ENCODE measurements around the gene ZNF282. TPM values are rescaled to one million over a fixed set of nuclear protein-coding genes. Genes with fewer than 3 reads are reported as not detected.
A peak's percentile ranks its signal among the peaks of the same experiment; 100 is the strongest.

Gene ZNF282
- total RNA-seq, 2 experiments from 2014 or later, result 21.6 to 22.0 TPM

GRCh38 chr7:149171892-149172533 lies 23.3 kb upstream of the ZNF282 start:
- CTCF ChIA-PET, result no interaction called here
- H3K4me1 Mint-ChIP-seq (ENCODE audit: low read depth), result no peaks in the 10 kb centered on the region
- DNase-seq, result no peak
- H3K27ac Mint-ChIP-seq, result peak overlapping the region; percentile 56
- H3K4me3 Mint-ChIP-seq, result no peak overlapping the region
- H3K27me3 Mint-ChIP-seq (ENCODE audit: low read depth), result no peaks in the 10 kb centered on the region
- intact Hi-C loops (cut with micrococcal nuclease), result no loop called here
- H3K9me3 Mint-ChIP-seq, result no peaks in the 10 kb centered on the region
- peaks cover 14% of the 10 kb centered on the region for H3K36me3 Mint-ChIP-seq (ENCODE audit: low read depth)

DNA sequence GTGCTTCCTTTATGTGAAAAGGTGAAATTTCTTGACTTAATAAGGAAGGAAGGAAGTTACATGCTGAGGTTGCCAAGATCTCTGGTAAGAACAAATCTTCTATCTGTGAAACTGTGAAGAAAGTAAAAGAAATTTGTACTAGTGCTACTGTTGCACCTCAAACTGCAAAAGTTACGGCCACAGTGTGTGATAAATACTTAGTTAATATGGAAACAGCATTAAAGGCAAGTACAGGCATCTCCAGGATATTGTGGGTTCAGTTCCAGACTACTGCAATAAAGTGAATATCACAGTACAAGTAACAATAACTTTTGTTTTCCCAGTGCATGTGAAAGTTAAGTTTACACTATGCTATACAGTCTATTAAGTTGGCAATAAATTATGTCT lies 22.8 kb upstream of the ZNF282 start:
- Mint-ChIP-seq H3K4me3 (no peak overlapping the region), H3K27me3 (ENCODE audit: low read depth) (no peaks in the 10 kb centered on the region), H3K9me3 (no peaks in the 10 kb centered on the region), H3K4me1 (ENCODE audit: low read depth) (no peaks in the 10 kb centered on the region), H3K36me3 (ENCODE audit: low read depth) (peaks cover 15% of the 10 kb centered on the region), H3K27ac (peak overlapping the region; percentile 56)
- DNase-seq, result no peak
- intact Hi-C loops (cut with micrococcal nuclease), result no loop called here
- CTCF ChIA-PET, result no interaction called here

DNA sequence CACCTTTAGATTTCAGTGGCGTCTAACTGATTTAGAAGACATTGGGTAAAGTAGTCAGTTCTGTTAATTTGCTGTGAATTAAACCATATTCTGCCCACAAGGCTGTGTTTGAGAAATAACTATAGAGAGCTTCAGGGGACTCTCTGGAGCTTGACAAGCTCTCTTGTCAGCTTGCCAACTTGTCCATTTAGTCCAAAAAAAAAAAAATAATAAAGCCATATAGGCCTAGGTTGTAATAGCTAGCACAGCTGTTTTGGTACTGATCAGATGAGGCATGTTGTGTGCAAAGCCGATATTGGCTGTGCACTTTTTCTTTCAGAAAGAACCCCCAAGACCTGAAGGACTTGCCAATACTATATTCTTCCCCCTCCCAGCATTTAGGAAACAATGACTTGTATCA lies 20.2 kb upstream of the ZNF282 start:
- Mint-ChIP-seq H3K36me3 (ENCODE audit: low read depth) (peaks cover 26% of the 10 kb centered on the region), H3K27ac (no peak overlapping the region), H3K4me3 (no peak overlapping the region)

DNA sequence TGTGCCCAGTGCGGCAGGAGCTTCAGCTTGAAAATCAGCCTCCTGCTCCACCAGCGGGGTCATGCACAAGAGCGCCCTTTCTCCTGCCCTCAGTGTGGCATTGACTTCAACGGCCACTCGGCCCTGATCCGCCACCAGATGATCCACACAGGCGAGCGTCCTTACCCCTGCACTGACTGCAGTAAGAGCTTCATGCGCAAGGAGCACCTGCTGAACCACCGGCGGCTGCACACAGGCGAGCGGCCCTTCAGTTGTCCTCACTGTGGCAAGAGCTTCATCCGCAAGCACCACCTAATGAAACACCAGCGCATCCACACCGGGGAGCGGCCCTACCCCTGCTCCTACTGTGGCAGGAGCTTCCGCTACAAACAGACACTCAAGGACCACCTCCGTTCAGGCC lies 16.1 kb upstream of the ZNF282 start:
- no peaks in the 10 kb centered on the region for H3K27me3 Mint-ChIP-seq (ENCODE audit: low read depth)
- H3K27ac Mint-ChIP-seq, result no peak overlapping the region
- intact Hi-C loops (cut with micrococcal nuclease), result no loop called here
- H3K4me1 Mint-ChIP-seq (ENCODE audit: low read depth), result peaks cover 3% of the 10 kb centered on the region
- DNase-seq, result no peak
- peaks cover 29% of the 10 kb centered on the region for H3K36me3 Mint-ChIP-seq (ENCODE audit: low read depth)
- no peaks in the 10 kb centered on the region for H3K9me3 Mint-ChIP-seq
- CTCF ChIA-PET, result interaction anchor here (1.4 kb wide), 2 partner anchors 16 to 30 kb away, joined by 4 read pairs; partner anchors contain the start of gene ZNF282
- H3K4me3 Mint-ChIP-seq, result no peak overlapping the region

More for the DNA sequence above, 20.2 kb upstream of the ZNF282 start:
- intact Hi-C loops (cut with micrococcal nuclease), result no loop called here
- H3K4me1 Mint-ChIP-seq (ENCODE audit: low read depth), result no peaks in the 10 kb centered on the region
- CTCF ChIA-PET, result interaction anchor here (0.6 kb wide), 1 partner anchor 88 kb away, joined by 3 read pairs; no protein-coding TSS in a partner anchor
- no peaks in the 10 kb centered on the region for H3K27me3 Mint-ChIP-seq (ENCODE audit: low read depth)
- no peaks in the 10 kb centered on the region for H3K9me3 Mint-ChIP-seq
- no peak for DNase-seq

DNA sequence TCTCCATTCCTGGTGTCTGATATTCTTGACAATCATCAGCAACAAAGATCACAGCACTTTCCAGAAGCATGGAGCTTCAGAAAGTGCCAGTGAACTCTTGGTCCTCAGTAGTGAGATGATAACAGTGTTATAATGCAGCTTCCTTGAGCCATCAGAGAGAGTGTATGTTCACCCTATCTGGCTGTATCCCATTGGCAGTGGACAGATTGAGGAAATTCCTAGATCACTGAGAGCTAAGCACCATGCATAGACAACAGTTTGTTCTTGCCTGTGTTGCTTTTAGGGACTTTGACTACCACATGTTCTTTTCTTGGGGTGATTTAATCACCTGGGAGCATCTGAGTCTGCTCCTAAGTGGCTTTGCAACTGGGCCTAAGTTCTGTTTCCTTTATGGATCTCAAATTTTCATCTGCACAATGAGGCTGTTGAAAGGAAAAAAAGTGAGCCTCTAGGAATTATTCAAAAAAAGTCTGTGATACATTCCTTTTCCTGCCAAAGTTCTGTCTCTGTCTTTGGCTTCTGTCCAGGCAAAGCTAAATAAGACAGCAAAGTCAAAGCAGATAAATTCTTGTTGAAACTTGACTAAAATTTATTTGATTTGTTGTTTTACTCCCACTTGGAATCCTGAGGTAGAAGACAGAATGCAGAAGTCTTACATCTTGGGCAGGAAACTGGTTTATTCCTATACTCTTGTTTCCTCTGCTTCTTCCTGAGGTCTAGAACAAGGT lies 14.5 kb upstream of the ZNF282 start:
- Mint-ChIP-seq H3K9me3 (no peaks in the 10 kb centered on the region), H3K27me3 (ENCODE audit: low read depth) (no peaks in the 10 kb centered on the region), H3K36me3 (ENCODE audit: low read depth) (peaks cover 29% of the 10 kb centered on the region), H3K27ac (no peak overlapping the region), H3K4me1 (ENCODE audit: low read depth) (peaks cover 3% of the 10 kb centered on the region), H3K4me3 (no peak overlapping the region)
- DNase-seq, result no peak
- CTCF ChIA-PET, result interaction anchor here (0.7 kb wide), 1 partner anchor 37 kb away, joined by 4 read pairs; no protein-coding TSS in a partner anchor
- intact Hi-C loops (cut with micrococcal nuclease), result no loop called here

DNA sequence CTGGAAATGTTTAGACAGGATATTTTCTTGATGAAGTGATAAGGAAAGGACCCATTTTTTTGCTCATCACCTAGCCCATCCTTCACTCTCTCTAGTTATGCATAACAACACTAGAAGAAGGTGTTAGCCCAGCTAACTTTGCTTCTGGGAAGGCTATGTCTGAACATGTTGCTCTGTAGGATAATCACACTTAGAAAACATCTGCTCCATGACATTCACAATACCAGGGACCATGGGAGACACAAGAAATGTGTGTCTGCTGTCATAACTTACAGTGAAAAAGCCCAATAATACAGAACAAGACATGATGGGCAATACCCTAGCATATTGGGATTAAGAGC lies 13.9 kb upstream of the ZNF282 start:
- Mint-ChIP-seq H3K4me1 (ENCODE audit: low read depth) (peaks cover 3% of the 10 kb centered on the region), H3K9me3 (no peaks in the 10 kb centered on the region), H3K4me3 (no peak overlapping the region), H3K36me3 (ENCODE audit: low read depth) (peaks cover 27% of the 10 kb centered on the region), H3K27me3 (ENCODE audit: low read depth) (no peaks in the 10 kb centered on the region), H3K27ac (no peak overlapping the region)
- CTCF ChIA-PET, result interaction anchor here (0.5 kb wide), 1 partner anchor 527 kb away, joined by 4 read pairs; no protein-coding TSS in a partner anchor
- no peak for DNase-seq
- intact Hi-C loops (cut with micrococcal nuclease), result no loop called here

DNA sequence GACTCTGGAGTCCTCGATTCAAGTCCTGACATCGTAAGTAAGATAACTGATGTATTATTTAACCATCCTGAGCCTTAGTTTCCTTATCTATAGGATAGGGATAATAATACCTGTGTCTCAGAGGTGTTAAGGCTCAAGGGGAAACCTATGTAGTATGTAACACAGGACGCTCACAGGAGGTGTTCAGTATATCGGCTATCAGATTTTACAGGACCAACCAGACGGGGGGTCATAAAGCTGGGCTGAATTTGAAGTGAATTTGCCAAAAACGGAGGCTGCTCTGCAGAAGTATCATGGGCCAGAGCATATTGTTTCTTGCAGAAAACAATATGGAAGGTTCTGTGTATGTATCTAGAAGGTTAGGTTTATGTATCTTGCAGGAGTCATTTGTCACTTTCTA lies 11.1 kb upstream of the ZNF282 start:
- intact Hi-C loops (cut with micrococcal nuclease), result no loop called here
- H3K27me3 Mint-ChIP-seq (ENCODE audit: low read depth), result no peaks in the 10 kb centered on the region
- DNase-seq, result no peak
- H3K4me1 Mint-ChIP-seq (ENCODE audit: low read depth), result peaks cover 3% of the 10 kb centered on the region
- H3K27ac Mint-ChIP-seq, result no peak overlapping the region
- no peak overlapping the region for H3K4me3 Mint-ChIP-seq
- H3K36me3 Mint-ChIP-seq (ENCODE audit: low read depth), result peaks cover 9% of the 10 kb centered on the region
- CTCF ChIA-PET, result no interaction called here
- H3K9me3 Mint-ChIP-seq, result no peaks in the 10 kb centered on the region

DNA sequence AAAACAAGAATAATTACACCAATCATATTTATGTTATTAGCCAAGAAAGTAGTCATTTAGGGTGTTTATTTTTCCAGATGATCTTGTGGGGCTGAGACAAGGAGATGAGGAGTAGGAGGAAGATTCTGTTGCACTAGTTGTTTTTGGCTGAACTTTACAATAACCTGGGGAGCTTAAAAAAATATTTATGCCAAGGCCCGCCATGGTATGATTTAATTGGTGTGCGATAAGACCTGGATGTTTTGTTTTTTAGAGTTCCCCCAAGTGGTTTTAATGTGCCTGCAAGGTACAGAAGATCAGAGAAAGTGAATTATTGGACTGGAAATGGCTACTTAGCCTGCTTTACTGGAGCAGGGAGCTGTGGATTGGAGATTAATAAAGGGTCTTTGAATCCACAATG lies 7.1 kb upstream of the ZNF282 start:
- DNase-seq, result no peak
- intact Hi-C loops (cut with micrococcal nuclease), result no loop called here
- Mint-ChIP-seq H3K27ac (no peak overlapping the region), H3K9me3 (no peaks in the 10 kb centered on the region), H3K4me1 (ENCODE audit: low read depth) (peaks cover 3% of the 10 kb centered on the region), H3K27me3 (ENCODE audit: low read depth) (no peaks in the 10 kb centered on the region), H3K4me3 (no peak overlapping the region), H3K36me3 (ENCODE audit: low read depth) (peaks cover 1% of the 10 kb centered on the region)
- CTCF ChIA-PET, result no interaction called here

DNA sequence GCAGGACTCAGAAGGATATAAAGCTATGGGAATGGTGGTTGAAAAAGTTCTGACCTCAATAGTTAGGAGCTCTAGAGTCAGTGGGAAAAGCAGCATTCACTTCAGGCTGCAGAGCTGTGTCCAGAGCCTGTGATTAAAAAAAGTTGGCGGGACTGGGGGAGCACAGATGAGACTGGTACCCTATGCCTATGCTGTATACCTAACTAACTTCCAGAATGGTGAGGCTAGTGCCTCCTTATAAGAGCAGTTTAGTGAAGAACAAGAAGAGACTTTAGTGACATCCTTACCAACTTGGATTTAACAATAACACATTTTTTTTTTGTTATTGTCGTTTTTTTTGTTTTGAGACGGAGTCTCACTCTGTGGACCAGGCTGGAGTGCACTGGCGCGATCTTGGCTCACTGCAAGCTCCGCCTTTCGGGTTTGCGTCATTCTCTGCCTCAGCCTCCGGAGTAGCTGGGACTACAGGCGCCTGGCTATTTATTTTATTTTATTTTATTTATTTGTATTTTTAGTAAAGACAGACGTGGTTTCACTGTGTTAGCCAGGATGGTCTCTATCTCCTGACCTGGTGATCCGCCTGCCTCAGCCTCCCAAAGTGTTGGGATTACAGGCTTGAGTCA lies 6.6 kb upstream of the ZNF282 start:
- no peak overlapping the region for H3K4me3 Mint-ChIP-seq
- intact Hi-C loops (cut with micrococcal nuclease), result no loop called here
- no peaks in the 10 kb centered on the region for H3K9me3 Mint-ChIP-seq
- H3K27ac Mint-ChIP-seq, result no peak overlapping the region
- CTCF ChIA-PET, result no interaction called here
- DNase-seq, result no peak
- H3K4me1 Mint-ChIP-seq (ENCODE audit: low read depth), result peaks cover 3% of the 10 kb centered on the region
- peaks cover 1% of the 10 kb centered on the region for H3K36me3 Mint-ChIP-seq (ENCODE audit: low read depth)
- no peaks in the 10 kb centered on the region for H3K27me3 Mint-ChIP-seq (ENCODE audit: low read depth)

DNA sequence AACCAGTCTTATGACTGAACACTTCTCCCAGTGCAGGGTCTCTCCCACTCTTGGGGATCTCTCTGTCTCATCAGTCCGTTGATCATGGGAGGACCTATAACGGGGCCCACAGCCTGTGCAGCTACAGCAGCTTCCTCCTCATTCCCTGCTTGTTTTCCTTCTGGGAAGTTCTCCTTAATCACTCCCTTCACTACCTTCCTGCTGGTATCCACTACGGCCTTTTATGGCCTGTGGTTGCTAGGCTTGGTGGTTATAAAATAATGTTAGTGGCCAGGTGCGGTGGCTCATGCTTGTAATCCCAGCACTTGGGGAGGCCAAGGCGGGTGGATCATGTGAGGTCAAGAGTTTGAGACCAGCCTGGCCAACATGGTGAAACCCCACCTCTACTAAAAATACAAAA lies 3.5 kb upstream of the ZNF282 start:
- Mint-ChIP-seq H3K4me1 (ENCODE audit: low read depth) (peaks cover 9% of the 10 kb centered on the region), H3K27me3 (ENCODE audit: low read depth) (no peaks in the 10 kb centered on the region), H3K36me3 (ENCODE audit: low read depth) (peaks cover under 1% of the 10 kb centered on the region), H3K4me3 (peak overlapping the region; percentile 66), H3K9me3 (no peaks in the 10 kb centered on the region), H3K27ac (no peak overlapping the region)
- intact Hi-C loops (cut with micrococcal nuclease), result no loop called here
- no peak for DNase-seq
- CTCF ChIA-PET, result interaction anchor here (1.3 kb wide), 1 partner anchor 101 kb away, joined by 3 read pairs; no protein-coding TSS in a partner anchor

GRCh38 chr7:149194799-149195179 lies 557 bp upstream of the ZNF282 start:
- intact Hi-C loops (cut with micrococcal nuclease), result loop anchor here (1.0 to 5.0 kb wide), 6 partner anchors 48 to 430 kb away; partner anchors contain the start of genes PDIA4, ZNF398 and ZNF425
- peak overlapping the region; percentile 63 for H3K27ac Mint-ChIP-seq
- no peak for DNase-seq
- CTCF ChIA-PET, result interaction anchor here (0.6 to 3.0 kb wide), 17 partner anchors 15 to 301 kb away, joined by 3 to 7 read pairs (median 5); partner anchors contain the start of genes ZNF398, ZNF425, ZNF777 and ZNF783
- H3K9me3 Mint-ChIP-seq, result no peaks in the 10 kb centered on the region
- peaks cover 30% of the 10 kb centered on the region for H3K4me1 Mint-ChIP-seq (ENCODE audit: low read depth)
- H3K36me3 Mint-ChIP-seq (ENCODE audit: low read depth), result peaks cover 20% of the 10 kb centered on the region
- H3K27me3 Mint-ChIP-seq (ENCODE audit: low read depth), result no peaks in the 10 kb centered on the region
- H3K4me3 Mint-ChIP-seq, result peak overlapping the region; percentile 81

DNA sequence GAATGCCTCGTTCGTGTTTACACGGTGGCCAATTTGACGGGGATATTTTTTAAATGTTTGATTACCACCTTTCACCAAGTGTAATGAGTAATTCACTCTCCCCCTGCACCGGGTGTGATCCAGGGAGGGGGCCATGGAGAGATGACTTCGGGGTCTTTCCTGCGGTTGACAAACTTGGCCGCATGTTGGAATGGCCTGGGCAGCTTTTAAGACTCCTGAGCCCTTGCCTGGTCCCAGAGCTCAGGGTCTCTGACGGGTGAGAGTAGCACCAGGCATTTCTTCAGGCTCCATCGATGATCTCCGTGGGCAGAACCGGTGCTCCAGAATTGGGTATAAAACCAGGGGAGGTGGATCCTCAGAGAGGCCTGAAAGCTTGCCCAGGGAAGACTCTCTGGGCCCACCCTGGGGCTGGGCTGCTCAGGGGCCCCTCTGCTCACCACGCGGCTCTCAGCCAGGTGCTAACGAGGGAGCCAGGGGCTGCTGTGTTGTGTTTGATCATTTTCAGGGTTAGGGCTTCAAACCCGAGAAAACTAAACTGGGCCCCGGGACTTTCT lies 882 bp downstream of the ZNF282 start:
- no peaks in the 10 kb centered on the region for H3K27me3 Mint-ChIP-seq (ENCODE audit: low read depth)
- H3K27ac Mint-ChIP-seq, result peak overlapping the region; percentile 78
- peak overlapping the region; percentile 85 for H3K4me3 Mint-ChIP-seq
- H3K4me1 Mint-ChIP-seq (ENCODE audit: low read depth), result peaks cover 29% of the 10 kb centered on the region
- no peaks in the 10 kb centered on the region for H3K9me3 Mint-ChIP-seq
- intact Hi-C loops (cut with micrococcal nuclease), result loop anchor here (1.0 to 5.0 kb wide), 5 partner anchors 43 to 301 kb away; partner anchors contain the start of genes ZNF212 and ZNF746
- DNase-seq, result peak; percentile 17
- CTCF ChIA-PET, result interaction anchor here (1.0 to 3.0 kb wide), 13 partner anchors 11 to 227 kb away, joined by 3 to 8 read pairs (median 6); partner anchors contain the start of genes ZNF398, ZNF425 and ZNF783
- H3K36me3 Mint-ChIP-seq (ENCODE audit: low read depth), result peaks cover 29% of the 10 kb centered on the region
